HepG2 (cell line): ENCODE data around the gene ZWILCH. TPM values are rescaled to one million over a fixed set of nuclear protein-coding genes. Genes with fewer than 3 reads are reported as not detected.

Experiments used
- ATAC-seq: fragments of 200-7000 bp; cut with Tn5 transposase; 3 replicates; pipeline ENCODE4 v1.9.1; 2020; ENCODE audit warnings: mild to moderate bottlenecking, moderate library complexity
- BruUV-seq: library from RNA; stranded (reverse); fragments of 400-500 nt; replicated peaks from 2 replicates; lab custom pipeline; 2021; lab: Mats Ljungman, UMichigan
- CTCF ChIA-PET: fragments of 300-600 bp; formaldehyde crosslinking; extraction: SDS; loops from one replicate; lab custom pipeline; 2021; ENCODE audit warnings: low total read pairs, inconsistent platforms, low intra/inter-chr PET ratio; lab: Yijun Ruan, JAX
- POLR2A ChIA-PET: fragments of 350-600 bp; sonication (Branson Sonifier 250); formaldehyde crosslinking; loops from one replicate; lab custom pipeline; 2020; ENCODE audit warnings: antibody characterized with exemption, inconsistent platforms; lab: Yijun Ruan, JAX
- DNase-seq: peaks from one replicate; pipeline ENCODE4 v3.0.0-alpha.2; 2015; ENCODE audit warnings: low spot score
- FAIRE-seq: peaks from 3 replicates; lab custom pipeline; 2011; peaks lifted over from hg19 to GRCh38; lab: Jason Lieb, UNC
- H2AFZ ChIP-seq: one replicate; pipeline ENCODE4 v1.6.1; 2011; ENCODE audit warnings: low read length, inconsistent platforms
- H3K27ac ChIP-seq: fragments of 300-600 bp; 3 replicates; pipeline ENCODE4 v1.8.0; 2011; ENCODE audit warnings: mixed run types, mild to moderate bottlenecking, mixed read lengths, low read length, inconsistent platforms; ENCODE audit not compliant: insufficient read depth; ENCODE audit errors: extremely low read length
- H3K27me3 ChIP-seq, 2 experiments: fragments of 200-600 bp in 1 of 2; 2 replicates in 1 of 2; 3 replicates in 1 of 2; pipeline versions ENCODE4 v1.6.0 to v1.8.0; 2011; ENCODE audit warnings: low read length in 2 of 2, mild to moderate bottlenecking in 2 of 2, moderate library complexity in 2 of 2, inconsistent platforms in 1 of 2; ENCODE audit not compliant: insufficient read depth in 2 of 2, control insufficient read depth in 1 of 2
- H3K36me3 ChIP-seq, 2 experiments: fragments of 200-600 bp in 1 of 2; replicated peaks in 1 of 2; 2 replicates in 1 of 2; 3 replicates in 1 of 2; pipeline versions ENCODE4 v1.5.1 to v1.8.0; 2011; ENCODE audit warnings: low read length in 2 of 2, inconsistent platforms in 1 of 2; ENCODE audit not compliant: insufficient read depth in 2 of 2, control insufficient read depth in 1 of 2
- H3K4me1 ChIP-seq: 2 replicates; pipeline ENCODE4 v1.5.1; 2012; ENCODE audit warnings: low read length, inconsistent platforms; ENCODE audit not compliant: insufficient read depth
- H3K4me2 ChIP-seq: 2 replicates; pipeline ENCODE4 v1.6.0; 2011; ENCODE audit warnings: low read depth, low read length, inconsistent platforms
- H3K4me3 ChIP-seq, 3 experiments: fragments of 200-600 bp in 1 of 3; sonication (generic), shearing (Covaris generic) in 1 of 3; replicated peaks in 1 of 3; 2 replicates each; pipeline ENCODE4 v1.5.1; 2011 to 2016; ENCODE audit warnings: low read length in 3 of 3, inconsistent platforms in 2 of 3, low read depth in 2 of 3, mild to moderate bottlenecking in 2 of 3, control low read depth in 1 of 3, mixed read lengths in 1 of 3; ENCODE audit not compliant: insufficient read depth in 1 of 3
- H3K79me2 ChIP-seq: one replicate; pipeline ENCODE4 v1.6.1; 2011; ENCODE audit warnings: low read length, inconsistent platforms; ENCODE audit not compliant: insufficient read depth
- H3K9ac ChIP-seq: 2 replicates; pipeline ENCODE4 v1.6.0; 2011; ENCODE audit warnings: mild to moderate bottlenecking, low read depth, low read length, inconsistent platforms; ENCODE audit not compliant: insufficient read depth
- H3K9me3 ChIP-seq: 2 replicates; pipeline ENCODE4 v1.5.1; 2012; ENCODE audit warnings: mild to moderate bottlenecking, low read length
- H4K20me1 ChIP-seq: 2 replicates; pipeline ENCODE4 v1.6.0; 2011; ENCODE audit warnings: inconsistent platforms, mild to moderate bottlenecking, low read length, moderate library complexity; ENCODE audit not compliant: insufficient read depth
- CENPBD1 ChIP-seq: sonication (generic); formaldehyde crosslinking; IDR thresholded peaks from 2 replicates; pipeline ENCODE4 v1.8.0; 2022; ENCODE audit warnings: missing genetic modification reagents, low read depth, mild to moderate bottlenecking, borderline replicate concordance
- LCORL ChIP-seq, 2 experiments: fragments of 450-650 bp in 1 of 2; sonication (generic) in 1 of 2; formaldehyde crosslinking in 1 of 2; IDR thresholded peaks; 2 replicates each; pipeline versions ENCODE4 v1.5.0 to v1.6.1; 2017 to 2020; ENCODE audit warnings: antibody characterized with exemption in 1 of 2, missing genetic modification reagents in 1 of 2
- RARG ChIP-seq: sonication (generic); formaldehyde crosslinking; IDR thresholded peaks from 2 replicates; pipeline ENCODE4 v1.4.0; 2020; ENCODE audit warnings: low read depth, mild to moderate bottlenecking, missing genetic modification reagents
- SCMH1 ChIP-seq: sonication (generic); formaldehyde crosslinking; IDR thresholded peaks from 2 replicates; pipeline ENCODE4 v1.9.0; 2021; ENCODE audit warnings: missing genetic modification reagents, mild to moderate bottlenecking, borderline replicate concordance
- ZNF160 ChIP-seq: sonication (generic); formaldehyde crosslinking; IDR thresholded peaks from 2 replicates; pipeline ENCODE4 v1.8.0; 2022; ENCODE audit warnings: mild to moderate bottlenecking, inconsistent platforms, missing genetic modification reagents
- WGBS: methylation state at CpG from one replicate; pipeline ENCODE4 v1.1.6; 2017; ENCODE audit warnings: low lambda C conversion rate; 5-methylcytosine and 5-hydroxymethylcytosine counted together
- in situ Hi-C: cut with HindIII; loops from 2 replicates; pipeline ENCODE4 v1.10.0; 2017; ENCODE audit warnings: low pct_unique_long_range_greater_than_20kb; ENCODE audit not compliant: extremely low pct_ligation_motif_present
- intact Hi-C: fragments of 100-400 bp; cut with micrococcal nuclease; formaldehyde crosslinking; loops from one replicate; pipeline ENCODE4 v1.10.0; 2022; ENCODE audit not compliant: unreplicated experiment
- polyA plus RNA-seq, 8 experiments: library from polyadenylated mRNA; depleted of rRNA in 3 of 8; stranded (reverse) in 7 of 8; unstranded in 1 of 8; fragments of >200 nt; fragmentation: Illumina TruSeq in 4 of 8; extraction: Trizol in 4 of 8; gene quantifications; 2 replicates each; pipeline versions ENCODE4 v1.2.1 to v1.2.3, GENCODE V29; 2011 to 2016; ENCODE audit warnings: low read depth in 4 of 8, missing spikeins in 1 of 8, mixed read lengths in 1 of 8; ENCODE audit not compliant: insufficient read depth in 1 of 8
- total RNA-seq, 5 experiments: library from RNA; depleted of rRNA; stranded (reverse); fragments of >200 nt; fragmentation: Illumina TruSeq; extraction: Trizol; gene quantifications; 2 replicates each; pipeline ENCODE4 v1.2.3, GENCODE V29; 2016; ENCODE audit warnings: low read depth in 1 of 5
- TF ChIP-seq, protein P1 (sequence below): sonication (generic); formaldehyde crosslinking; IDR thresholded peaks from 2 replicates; pipeline ENCODE4 v1.5.1; 2020; ENCODE audit warnings: mild to moderate bottlenecking, missing genetic modification reagents, borderline replicate concordance
- TF ChIP-seq, protein P2 (sequence below): sonication (generic); formaldehyde crosslinking; IDR thresholded peaks from 2 replicates; pipeline ENCODE4 v1.8.1; 2022; ENCODE audit warnings: mild to moderate bottlenecking, missing genetic modification reagents

Gene ZWILCH
- total and polyA plus RNA-seq, 2 of the 13 experiments (the other 11 are each of a cell fraction or from before 2014, with no cell fraction given), result 9.5 to 27.8 TPM

DNA sequence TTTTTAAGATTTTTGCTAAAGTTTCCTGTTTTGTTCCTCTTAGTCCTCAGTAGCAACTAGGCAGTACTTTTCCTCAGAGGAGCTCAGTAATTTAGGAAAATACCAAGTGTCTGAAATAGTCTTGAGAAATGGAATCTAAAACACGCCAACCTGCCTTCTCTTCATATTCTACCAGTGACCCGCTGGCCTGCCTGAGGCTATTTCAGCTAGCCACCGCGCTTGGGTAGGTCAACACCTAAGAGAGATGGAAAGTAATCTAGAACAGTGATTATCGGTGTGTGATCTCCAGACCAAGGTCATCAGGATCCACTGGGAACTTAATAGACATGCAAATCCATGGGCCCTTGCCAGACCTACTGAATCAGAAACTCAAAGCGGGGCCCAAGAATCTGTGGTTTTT lies 53.1 kb downstream of the ZWILCH start:
- CTCF ChIA-PET, result no interaction called here
- DNase-seq, result no peak
- WGBS, result 91% methylated on average over 6 of the region's 6 CpGs

More for the DNA sequence above, 53.1 kb downstream of the ZWILCH start:
- no peak for TF ChIP-seq ZNF160 (CRISPR knock-in tag)
- no peak for TF ChIP-seq LCORL (IDR thresholded peaks at IDR 0.05)
- no peak for TF ChIP-seq LCORL (CRISPR knock-in tag; IDR thresholded peaks at IDR 0.05)
- no peak for TF ChIP-seq RARG (CRISPR knock-in tag)
- TF ChIP-seq, protein P1, sequence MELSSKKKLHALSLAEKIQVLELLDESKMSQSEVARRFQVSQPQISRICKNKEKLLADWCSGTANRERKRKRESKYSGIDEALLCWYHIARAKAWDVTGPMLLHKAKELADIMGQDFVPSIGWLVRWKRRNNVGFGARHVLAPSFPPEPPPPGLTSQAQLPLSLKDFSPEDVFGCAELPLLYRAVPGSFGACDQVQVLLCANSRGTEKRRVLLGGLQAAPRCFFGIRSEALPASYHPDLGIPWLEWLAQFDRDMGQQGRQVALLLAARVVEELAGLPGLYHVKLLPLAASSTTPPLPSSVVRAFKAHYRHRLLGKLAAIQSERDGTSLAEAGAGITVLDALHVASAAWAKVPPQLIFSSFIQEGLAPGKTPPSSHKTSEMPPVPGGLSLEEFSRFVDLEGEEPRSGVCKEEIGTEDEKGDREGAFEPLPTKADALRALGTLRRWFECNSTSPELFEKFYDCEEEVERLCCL (CRISPR knock-in tag), result no peak
- no peak for TF ChIP-seq CENPBD1 (CRISPR knock-in tag)
- TF ChIP-seq, protein P2, sequence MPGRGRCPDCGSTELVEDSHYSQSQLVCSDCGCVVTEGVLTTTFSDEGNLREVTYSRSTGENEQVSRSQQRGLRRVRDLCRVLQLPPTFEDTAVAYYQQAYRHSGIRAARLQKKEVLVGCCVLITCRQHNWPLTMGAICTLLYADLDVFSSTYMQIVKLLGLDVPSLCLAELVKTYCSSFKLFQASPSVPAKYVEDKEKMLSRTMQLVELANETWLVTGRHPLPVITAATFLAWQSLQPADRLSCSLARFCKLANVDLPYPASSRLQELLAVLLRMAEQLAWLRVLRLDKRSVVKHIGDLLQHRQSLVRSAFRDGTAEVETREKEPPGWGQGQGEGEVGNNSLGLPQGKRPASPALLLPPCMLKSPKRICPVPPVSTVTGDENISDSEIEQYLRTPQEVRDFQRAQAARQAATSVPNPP (CRISPR knock-in tag), result no peak
- TF ChIP-seq SCMH1 (CRISPR knock-in tag), result no peak
- H3K27me3 ChIP-seq, result no peaks in the 10 kb centered on the region
- H3K27ac ChIP-seq, result no peak overlapping the region
- H2AFZ ChIP-seq, result no peak overlapping the region
- no peak overlapping the region for H3K4me2 ChIP-seq
- H3K9ac ChIP-seq, result no peak overlapping the region
- H3K4me3 ChIP-seq, result no peak overlapping the region
- in situ Hi-C loops, result no loop called here
- ATAC-seq, result no peak
- no peaks in the 10 kb centered on the region for H4K20me1 ChIP-seq
- H3K9me3 ChIP-seq, result no peaks in the 10 kb centered on the region
- BruUV-seq, result no TSS peak
- POLR2A ChIA-PET, result interaction anchor here (0.6 kb wide), 1 partner anchor 1496 kb away, joined by 3 read pairs; the partner anchor contains the start of gene PIAS1
- H3K4me1 ChIP-seq, result no peaks in the 10 kb centered on the region
- no peaks in the 10 kb centered on the region for H3K36me3 ChIP-seq
- intact Hi-C loops, result no loop called here
- no peaks in the 10 kb centered on the region for H3K79me2 ChIP-seq
- FAIRE-seq, result no peak
